A549 (cell line): Measurements from ENCODE around the gene IPMK. TPM values are rescaled to one million over a fixed set of nuclear protein-coding genes. Genes with fewer than 3 reads are reported as not detected.

Source experiments
- ATAC-seq, 2 experiments: fragments of 200-7000 bp in 1 of 2; fragments of >200 bp in 1 of 2; cut with Nextera tagmentation in 1 of 2; cut with Tn5 transposase in 1 of 2; 3 replicates each; pipeline versions ENCODE4 v1.8.0 to v1.9.1; 2018 to 2020; ENCODE audit warnings: mild to moderate bottlenecking in 1 of 2, moderate library complexity in 1 of 2
- CTCF ChIA-PET: fragments of 300-600 bp; sonication (Branson Sonifier 250); formaldehyde crosslinking; extraction: SDS; loops from one replicate; lab custom pipeline; 2021; ENCODE audit warnings: antibody characterized with exemption, inconsistent platforms; lab: Yijun Ruan, JAX
- POLR2A ChIA-PET: fragments of 350-600 bp; formaldehyde crosslinking; extraction: SDS; loops from one replicate; lab custom pipeline; 2021; ENCODE audit warnings: antibody characterized with exemption, inconsistent platforms; lab: Yijun Ruan, JAX
- DNase-seq, 2 experiments: peaks; one replicate each; pipeline versions ENCODE4 v3.0.0 to v3.0.0-alpha.2; 2011 to 2016; ENCODE audit warnings: low read depth in 1 of 2, low spot score in 1 of 2
- FAIRE-seq: peaks from 2 replicates; lab custom pipeline; 2011; peaks lifted over from hg19 to GRCh38; lab: Jason Lieb, UNC
- H3K27ac ChIP-seq, 2 experiments: fragments of >200 bp; sonication (Bioruptor Twin); formaldehyde crosslinking; 3 replicates each; pipeline ENCODE4 v1.5.1; 2016 to 2017
- H3K4me1 ChIP-seq: fragments of >200 bp; sonication (Bioruptor Twin); formaldehyde crosslinking; 3 replicates; pipeline ENCODE4 v1.6.1; 2016
- H3K4me2 ChIP-seq: fragments of >200 bp; sonication (Bioruptor Twin); formaldehyde crosslinking; 3 replicates; pipeline ENCODE4 v1.6.1; 2016
- H3K4me3 ChIP-seq: fragments of >200 bp; sonication (Bioruptor Twin); formaldehyde crosslinking; 3 replicates; pipeline ENCODE4 v1.5.1; 2016
- H3K9me3 ChIP-seq: fragments of >200 bp; sonication (Bioruptor Twin); formaldehyde crosslinking; 3 replicates; pipeline ENCODE4 v1.6.1; 2016
- CEBPB ChIP-seq, 2 experiments: fragments of >200 bp in 1 of 2; sonication (Bioruptor Twin) in 1 of 2; formaldehyde crosslinking in 1 of 2; IDR thresholded peaks; 2 replicates each; pipeline ENCODE4 v1.6.1; 2012 to 2016
- CHD2 ChIP-seq: fragments of 150-350 bp; IDR thresholded peaks from 2 replicates; pipeline ENCODE4 v1.6.1; 2014; ENCODE audit warnings: low read length; ENCODE audit not compliant: partially characterized antibody
- ESRRA ChIP-seq: fragments of 150-350 bp; IDR thresholded peaks from 2 replicates; pipeline ENCODE4 v1.6.1; 2014; ENCODE audit warnings: mild to moderate bottlenecking, low read length, borderline replicate concordance
- FOSB ChIP-seq: fragments of 250-450 bp; sonication (Bioruptor Pico); IDR thresholded peaks from 2 replicates; pipeline ENCODE4 v1.5.0; 2020; ENCODE audit warnings: mild to moderate bottlenecking, moderate library complexity
- FOXS1 ChIP-seq: fragments of 250-450 bp; sonication (Bioruptor Pico); IDR thresholded peaks from 2 replicates; pipeline ENCODE4 v1.5.0; 2020; ENCODE audit warnings: mild to moderate bottlenecking, moderate library complexity
- GATA3 ChIP-seq: IDR thresholded peaks from 2 replicates; pipeline ENCODE4 v1.6.1; 2012; ENCODE audit warnings: borderline replicate concordance
- HOXB5 ChIP-seq: fragments of 250-450 bp; sonication (Bioruptor Pico); IDR thresholded peaks from 2 replicates; pipeline ENCODE4 v1.5.0; 2020; ENCODE audit warnings: mild to moderate bottlenecking, moderate library complexity
- JUN ChIP-seq, 2 experiments: fragments of >200 bp; sonication (Bioruptor Twin); formaldehyde crosslinking; IDR thresholded peaks; 2 replicates in 1 of 2; 3 replicates in 1 of 2; pipeline ENCODE4 v1.6.1; 2016 to 2017
- KDM1A ChIP-seq: fragments of 200-600 bp; sonication (generic); IDR thresholded peaks from 2 replicates; pipeline ENCODE4 v1.6.1; 2016; ENCODE audit warnings: low read depth, mild to moderate bottlenecking
- MAFK ChIP-seq: fragments of 450-650 bp; IDR thresholded peaks from 2 replicates; pipeline ENCODE4 v1.6.1; 2014; ENCODE audit not compliant: partially characterized antibody
- NR3C1 ChIP-seq: fragments of >200 bp; sonication (Bioruptor Twin); formaldehyde crosslinking; IDR thresholded peaks from 3 replicates; pipeline ENCODE4 v1.6.1; 2017
- PHF8 ChIP-seq: fragments of 200-600 bp; sonication (generic); IDR thresholded peaks from 2 replicates; pipeline ENCODE4 v1.6.1; 2016; ENCODE audit warnings: low read depth, mild to moderate bottlenecking, antibody characterized with exemption, moderate library complexity, borderline replicate concordance
- POLR2A ChIP-seq: IDR thresholded peaks from 2 replicates; pipeline ENCODE4 v1.6.1; 2012; ENCODE audit warnings: mild to moderate bottlenecking, low read length
- POLR2AphosphoS2 ChIP-seq: conservative IDR thresholded peaks from 2 replicates; pipeline ENCODE4 v1.6.1; 2012; ENCODE audit warnings: low read length, improper control_type of control experiment, inconsistent platforms
- RNF2 ChIP-seq: fragments of 200-600 bp; sonication (generic); IDR thresholded peaks from 2 replicates; pipeline ENCODE4 v1.6.1; 2016; ENCODE audit warnings: low read depth, mild to moderate bottlenecking, antibody characterized with exemption, moderate library complexity, borderline replicate concordance
- TP53 ChIP-seq: fragments of 250-450 bp; sonication (Bioruptor Pico); IDR thresholded peaks from 2 replicates; pipeline ENCODE4 v1.5.0; 2021; ENCODE audit warnings: mild to moderate bottlenecking, moderate library complexity
- WGBS: methylation state at CpG from one replicate; pipeline ENCODE4 v1.1.6; 2017; ENCODE audit errors: missing lambda C conversion rate; 5-methylcytosine and 5-hydroxymethylcytosine counted together
- polyA plus RNA-seq, 4 experiments: library from polyadenylated mRNA; depleted of rRNA in 3 of 4; stranded (reverse); fragments of >200 nt; fragmentation: RNase III in 1 of 4; extraction: RNeasy Plus Mini Kit Qiagen cat#74134 plus additional on column Dnase treatment in 1 of 4; gene quantifications; 2 replicates in 3 of 4; 3 replicates in 1 of 4; pipeline ENCODE4 v1.2.3, GENCODE V29; 2011 to 2017
- TF ChIP-seq, protein P1 (sequence below): fragments of 450-650 bp; IDR thresholded peaks from 2 replicates; pipeline ENCODE4 v1.6.1; 2014; ENCODE audit warnings: antibody characterized with exemption
- TF ChIP-seq, protein P2 (sequence below): fragments of 250-450 bp; sonication (Bioruptor Pico); IDR thresholded peaks from 2 replicates; pipeline ENCODE4 v1.5.0; 2020; ENCODE audit warnings: low read depth, mild to moderate bottlenecking, moderate library complexity
- TF ChIP-seq, protein P3 (sequence below): IDR thresholded peaks from 2 replicates; pipeline ENCODE4 v1.6.1; 2012
- TF ChIP-seq, protein P4 (sequence below): fragments of >200 bp; sonication (Bioruptor Twin); formaldehyde crosslinking; IDR thresholded peaks from 3 replicates; pipeline ENCODE4 v1.6.1; 2016
- TF ChIP-seq, protein P5 (sequence below): fragments of >200 bp; sonication (Bioruptor Twin); formaldehyde crosslinking; IDR thresholded peaks from 2 replicates; pipeline ENCODE4 v1.6.1; 2016

The IPMK gene
- polyA plus RNA-seq, 2 of the 4 experiments (the other 2 are of a cell fraction), result 2.9 to 5.6 TPM

DNA sequence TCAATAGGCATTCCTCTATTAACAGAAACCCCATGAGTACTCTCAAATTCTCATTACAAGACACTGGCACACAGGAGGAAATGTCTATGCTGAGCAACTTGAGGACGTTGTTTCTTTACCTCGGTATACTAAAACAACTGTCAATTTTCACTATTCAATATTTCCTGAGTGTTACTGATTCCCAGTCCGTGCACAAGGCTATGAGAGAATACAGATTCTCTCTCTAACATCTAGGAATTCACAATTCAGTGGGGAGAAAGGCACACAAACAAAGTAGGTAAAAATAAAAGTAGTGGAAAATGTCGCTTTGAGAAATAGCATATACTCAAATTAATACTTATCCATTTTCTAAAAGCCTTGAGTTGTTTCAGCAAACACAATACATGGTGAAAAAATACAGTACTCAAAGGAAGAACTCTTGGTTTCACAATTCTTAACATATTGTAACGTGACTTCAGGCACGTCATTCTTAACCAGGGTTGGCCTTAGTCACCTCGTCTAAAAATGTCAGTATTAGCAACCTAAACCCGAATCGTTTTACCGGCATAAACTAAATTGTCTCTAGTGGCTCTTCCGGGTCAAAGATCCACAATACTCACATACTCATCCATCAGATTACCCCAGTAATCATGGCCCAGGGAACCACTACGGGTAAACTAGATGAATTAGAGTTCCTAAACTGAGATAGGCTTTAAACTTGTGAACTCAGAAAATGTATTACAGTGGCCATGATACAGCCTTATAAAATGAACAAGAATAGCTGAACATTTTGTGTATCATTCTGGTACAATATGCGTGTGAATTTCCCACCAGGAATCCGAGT is 1.5 kb downstream of the IPMK start (continued):
- TF ChIP-seq, protein P1, sequence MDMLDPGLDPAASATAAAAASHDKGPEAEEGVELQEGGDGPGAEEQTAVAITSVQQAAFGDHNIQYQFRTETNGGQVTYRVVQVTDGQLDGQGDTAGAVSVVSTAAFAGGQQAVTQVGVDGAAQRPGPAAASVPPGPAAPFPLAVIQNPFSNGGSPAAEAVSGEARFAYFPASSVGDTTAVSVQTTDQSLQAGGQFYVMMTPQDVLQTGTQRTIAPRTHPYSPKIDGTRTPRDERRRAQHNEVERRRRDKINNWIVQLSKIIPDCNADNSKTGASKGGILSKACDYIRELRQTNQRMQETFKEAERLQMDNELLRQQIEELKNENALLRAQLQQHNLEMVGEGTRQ, result no peak
- no peak for TF ChIP-seq POLR2AphosphoS2
- no peak for TF ChIP-seq JUN (IDR thresholded peaks at IDR 0.05)
- no peak for TF ChIP-seq CEBPB (IDR thresholded peaks at IDR 0.05)
- no peak for TF ChIP-seq MAFK
- TF ChIP-seq, all 56 proteins: peak for 0

DNA sequence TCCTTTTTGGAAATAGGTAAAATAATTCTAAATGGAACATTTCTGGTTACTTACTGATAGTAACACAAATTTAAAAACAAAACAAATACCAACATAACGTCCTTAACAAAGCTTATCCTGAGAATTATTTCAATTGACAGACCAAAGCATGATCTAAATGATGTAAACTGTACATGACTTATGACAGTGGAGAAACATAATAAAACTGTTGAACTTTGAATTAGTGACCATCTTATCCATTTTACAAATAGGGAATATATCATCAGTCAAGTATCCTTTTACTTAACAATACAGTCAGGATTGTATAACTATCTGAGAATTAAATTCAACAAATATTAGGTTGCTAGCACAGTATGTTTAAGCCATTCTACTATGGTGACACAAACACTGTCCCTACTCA is 2.4 kb downstream of the IPMK start:
- POLR2A ChIA-PET, result no interaction called here
- H3K4me1 ChIP-seq, result peaks cover 29% of the 10 kb centered on the region; the same call in 2 of the 3 replicates
- peak overlapping the region; percentile 96 for H3K4me2 ChIP-seq
- CTCF ChIA-PET, result no interaction called here
- FAIRE-seq (no peak), DNase-seq (no peak), ATAC-seq (no peak)
- no peaks in the 10 kb centered on the region for H3K9me3 ChIP-seq
- 62% methylated on average over 1 of the region's 1 CpG for WGBS
- no peak overlapping the region for H3K4me3 ChIP-seq
- no peak for TF ChIP-seq POLR2A
- TF ChIP-seq, protein P2, sequence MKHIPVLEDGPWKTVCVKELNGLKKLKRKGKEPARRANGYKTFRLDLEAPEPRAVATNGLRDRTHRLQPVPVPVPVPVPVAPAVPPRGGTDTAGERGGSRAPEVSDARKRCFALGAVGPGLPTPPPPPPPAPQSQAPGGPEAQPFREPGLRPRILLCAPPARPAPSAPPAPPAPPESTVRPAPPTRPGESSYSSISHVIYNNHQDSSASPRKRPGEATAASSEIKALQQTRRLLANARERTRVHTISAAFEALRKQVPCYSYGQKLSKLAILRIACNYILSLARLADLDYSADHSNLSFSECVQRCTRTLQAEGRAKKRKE (CRISPR knock-in tag), result no peak
- H3K27ac ChIP-seq, result no peak overlapping the region

DNA sequence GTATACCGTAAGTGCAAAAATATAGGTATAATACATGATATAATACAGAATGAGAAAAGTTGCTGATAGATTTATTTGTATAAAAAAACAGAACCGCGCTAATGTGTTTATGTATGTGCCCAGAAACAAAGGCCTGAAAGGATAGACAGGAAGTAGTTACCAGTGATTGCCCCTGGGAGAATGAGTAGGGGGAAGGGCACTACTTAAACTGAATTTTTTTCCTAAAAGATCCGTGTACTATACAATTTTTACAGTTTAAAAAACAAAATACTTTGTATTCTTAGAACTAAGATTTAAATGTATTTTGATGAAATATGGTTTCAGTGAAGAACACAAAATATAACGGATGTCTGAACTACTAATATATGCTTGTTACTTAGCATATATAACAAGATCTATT is 2.9 kb downstream of the IPMK start:
- H3K9me3 ChIP-seq, result no peaks in the 10 kb centered on the region
- TF ChIP-seq CEBPB (IDR thresholded peaks at IDR 0.05) (no peak), RNF2 (no peak), CHD2 (no peak), TP53 (CRISPR knock-in tag) (no peak), HOXB5 (CRISPR knock-in tag) (no peak), PHF8 (no peak), ESRRA (no peak), JUN (IDR thresholded peaks at IDR 0.05) (no peak), KDM1A (no peak), POLR2AphosphoS2 (no peak), POLR2A (no peak), FOXS1 (CRISPR knock-in tag) (no peak), NR3C1 (no peak), FOSB (CRISPR knock-in tag) (no peak), GATA3 (no peak), MAFK (no peak)
- TF ChIP-seq, protein P3, sequence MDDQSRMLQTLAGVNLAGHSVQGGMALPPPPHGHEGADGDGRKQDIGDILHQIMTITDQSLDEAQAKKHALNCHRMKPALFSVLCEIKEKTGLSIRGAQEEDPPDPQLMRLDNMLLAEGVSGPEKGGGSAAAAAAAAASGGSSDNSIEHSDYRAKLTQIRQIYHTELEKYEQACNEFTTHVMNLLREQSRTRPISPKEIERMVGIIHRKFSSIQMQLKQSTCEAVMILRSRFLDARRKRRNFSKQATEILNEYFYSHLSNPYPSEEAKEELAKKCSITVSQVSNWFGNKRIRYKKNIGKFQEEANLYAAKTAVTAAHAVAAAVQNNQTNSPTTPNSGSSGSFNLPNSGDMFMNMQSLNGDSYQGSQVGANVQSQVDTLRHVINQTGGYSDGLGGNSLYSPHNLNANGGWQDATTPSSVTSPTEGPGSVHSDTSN, result no peak
- TF ChIP-seq, protein P4, sequence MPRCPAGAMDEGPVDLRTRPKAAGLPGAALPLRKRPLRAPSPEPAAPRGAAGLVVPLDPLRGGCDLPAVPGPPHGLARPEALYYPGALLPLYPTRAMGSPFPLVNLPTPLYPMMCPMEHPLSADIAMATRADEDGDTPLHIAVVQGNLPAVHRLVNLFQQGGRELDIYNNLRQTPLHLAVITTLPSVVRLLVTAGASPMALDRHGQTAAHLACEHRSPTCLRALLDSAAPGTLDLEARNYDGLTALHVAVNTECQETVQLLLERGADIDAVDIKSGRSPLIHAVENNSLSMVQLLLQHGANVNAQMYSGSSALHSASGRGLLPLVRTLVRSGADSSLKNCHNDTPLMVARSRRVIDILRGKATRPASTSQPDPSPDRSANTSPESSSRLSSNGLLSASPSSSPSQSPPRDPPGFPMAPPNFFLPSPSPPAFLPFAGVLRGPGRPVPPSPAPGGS, result no peak
- TF ChIP-seq, protein P5, sequence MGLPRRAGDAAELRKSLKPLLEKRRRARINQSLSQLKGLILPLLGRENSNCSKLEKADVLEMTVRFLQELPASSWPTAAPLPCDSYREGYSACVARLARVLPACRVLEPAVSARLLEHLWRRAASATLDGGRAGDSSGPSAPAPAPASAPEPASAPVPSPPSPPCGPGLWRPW, result no peak
- TF ChIP-seq, protein P1, result no peak
- TF ChIP-seq, all 56 proteins: peak for 0
- Histone ChIP-seq H3K27ac (no peak overlapping the region), H3K4me1 (peaks cover 25% of the 10 kb centered on the region; the same call in 2 of the 3 replicates), H3K4me2 (peak overlapping the region; percentile 96), H3K4me3 (no peak overlapping the region)
- ChIA-PET POLR2A (no interaction called here), CTCF (no interaction called here)
- ATAC-seq (no peak), DNase-seq (no peak), FAIRE-seq (no peak)
- 73% methylated on average over 5 of the region's 5 CpGs for WGBS
